DMS53 treated with DMSO at 0.1 percent for 48 hours (cell line): ENCODE data around the gene LSR.

ENCODE experiments used
- DNase-seq: peaks from one replicate; lab custom pipeline; 2025; ENCODE audit not compliant: unreplicated experiment; lab: John Stamatoyannopoulos, UW

The LSR gene

DNA sequence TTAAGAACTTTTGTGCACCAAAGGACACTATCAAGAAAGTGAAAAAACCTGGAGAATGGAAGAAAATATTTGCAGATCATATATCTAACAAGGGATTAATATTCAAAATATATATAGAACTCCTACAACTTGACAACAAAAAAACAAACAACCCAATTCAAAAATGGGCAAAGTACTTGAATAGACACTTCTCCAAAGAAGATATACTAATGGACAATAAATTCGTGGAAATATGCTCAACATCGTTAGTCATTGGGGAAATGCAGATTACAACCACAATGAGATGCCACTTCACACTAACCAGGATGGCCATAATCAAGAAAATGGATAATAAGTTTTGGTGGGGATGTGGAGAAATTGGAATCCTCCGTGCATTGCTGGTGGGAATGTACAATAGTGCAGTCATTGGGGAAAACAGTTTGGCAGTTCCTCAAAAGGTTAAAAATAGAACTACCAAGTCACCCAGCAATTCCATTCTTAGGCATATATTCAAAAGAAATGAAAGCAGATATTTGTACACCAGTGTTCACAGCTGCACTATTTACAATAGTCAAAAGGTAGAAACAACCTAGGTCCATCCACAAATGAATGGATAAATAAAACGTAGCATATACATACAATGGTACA is 2.2 kb upstream of the LSR start:
- no peak for DNase-seq

DNA sequence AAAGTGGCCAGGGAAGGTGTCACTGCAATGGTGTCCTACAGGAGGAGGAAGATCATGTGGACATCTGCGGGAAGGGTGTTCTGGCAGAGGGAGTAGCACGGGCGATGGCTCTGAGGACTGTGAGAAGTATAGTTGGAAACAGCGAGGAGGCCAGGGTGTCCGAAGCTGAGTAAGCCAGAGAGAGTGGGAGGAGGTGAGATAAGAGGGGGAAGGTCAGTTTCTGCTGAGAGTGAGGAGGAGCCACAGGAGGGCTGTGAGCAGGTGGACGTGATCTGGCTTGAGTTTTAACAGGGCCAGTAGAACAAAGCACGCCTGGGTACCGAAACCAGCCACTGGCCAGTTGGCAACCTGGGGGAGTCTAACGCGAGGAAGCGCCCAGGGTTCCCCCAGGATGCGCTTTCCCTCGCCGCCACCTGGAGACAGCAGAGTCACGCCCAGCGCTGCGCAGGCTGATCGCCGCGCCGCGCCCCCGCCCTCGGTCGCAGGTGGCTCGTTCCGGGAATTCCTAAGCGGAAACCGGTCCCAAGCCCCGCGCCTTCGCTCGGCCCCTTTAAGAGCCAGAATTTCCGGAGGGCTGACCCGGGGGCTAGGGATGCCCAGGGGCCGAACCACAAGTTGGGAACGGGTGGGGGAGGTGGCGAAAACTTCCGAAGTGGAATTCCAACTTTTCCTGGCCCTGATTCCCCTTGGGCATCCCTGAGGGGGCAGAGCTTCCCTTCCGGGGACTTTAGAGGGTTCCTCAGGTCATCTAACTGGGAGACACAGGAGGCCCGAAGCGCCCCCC is 1.1 kb upstream of the LSR start:
- DNase-seq: peak; percentile 99

- DNase-seq: peak; percentile 43
These were observed 495 bp downstream of the LSR start for GRCh38 chr19:35249146-35249847.

DNA sequence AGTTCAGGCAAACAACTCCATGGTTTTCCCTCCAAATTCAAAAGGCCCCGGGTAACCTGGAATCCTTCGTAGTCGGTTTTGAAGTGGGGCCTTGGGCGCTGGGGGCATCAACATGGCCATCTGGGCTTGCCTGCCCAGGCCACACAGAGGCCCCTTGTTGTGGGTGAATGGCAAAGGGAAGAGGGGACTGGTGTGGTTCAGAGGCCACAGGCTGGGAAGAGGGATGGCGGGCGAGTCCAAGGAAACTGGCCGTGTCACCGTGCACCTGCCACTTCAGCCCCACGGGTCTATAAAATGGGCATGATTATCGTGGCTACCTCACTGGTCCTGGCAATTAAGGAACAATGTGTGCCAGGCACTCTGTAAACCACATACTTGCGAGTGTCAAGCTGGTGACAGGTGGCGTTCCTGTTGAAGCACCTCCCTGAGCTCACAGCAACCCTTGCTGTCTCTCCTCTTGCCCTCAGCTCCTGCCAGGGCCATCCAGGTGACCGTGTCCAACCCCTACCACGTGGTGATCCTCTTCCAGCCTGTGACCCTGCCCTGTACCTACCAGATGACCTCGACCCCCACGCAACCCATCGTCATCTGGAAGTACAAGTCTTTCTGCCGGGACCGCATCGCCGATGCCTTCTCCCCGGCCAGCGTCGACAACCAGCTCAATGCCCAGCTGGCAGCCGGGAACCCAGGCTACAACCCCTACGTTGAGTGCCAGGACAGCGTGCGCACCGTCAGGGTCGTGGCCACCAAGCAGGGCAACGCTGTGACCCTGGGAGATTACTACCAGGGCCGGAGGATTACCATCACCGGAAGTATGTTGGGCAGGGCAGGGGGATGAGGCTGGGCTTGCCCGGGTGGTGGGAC is 1.3 kb downstream of the LSR start:
- DNase-seq: no peak

DNA sequence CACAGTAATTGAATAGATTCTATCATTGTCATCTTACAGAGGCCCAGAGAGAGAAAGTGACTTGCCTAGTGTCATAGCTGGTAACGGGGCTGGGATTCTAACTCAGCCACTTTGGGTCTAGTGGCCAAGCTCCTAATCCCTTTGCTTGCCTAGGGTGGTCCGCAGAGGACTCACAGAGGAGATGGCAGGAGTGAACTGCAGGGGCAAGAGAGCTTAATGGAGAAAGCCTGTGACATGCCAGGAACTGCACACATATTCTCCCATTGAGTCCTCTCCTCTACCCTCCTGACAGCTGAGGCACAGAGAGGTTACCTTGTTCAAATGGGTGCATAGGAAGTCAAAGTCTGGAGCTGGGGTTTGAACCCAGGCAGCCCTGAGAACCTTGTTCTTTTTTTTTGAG is 2.7 kb downstream of the LSR start:
- DNase-seq: no peak

- DNase-seq: no peak
These were observed 4.8 kb downstream of the LSR start for GRCh38 chr19:35253316-35254286.

- DNase-seq: no peak
These were observed 5.8 kb downstream of the LSR start for GRCh38 chr19:35254341-35255297.

DNA sequence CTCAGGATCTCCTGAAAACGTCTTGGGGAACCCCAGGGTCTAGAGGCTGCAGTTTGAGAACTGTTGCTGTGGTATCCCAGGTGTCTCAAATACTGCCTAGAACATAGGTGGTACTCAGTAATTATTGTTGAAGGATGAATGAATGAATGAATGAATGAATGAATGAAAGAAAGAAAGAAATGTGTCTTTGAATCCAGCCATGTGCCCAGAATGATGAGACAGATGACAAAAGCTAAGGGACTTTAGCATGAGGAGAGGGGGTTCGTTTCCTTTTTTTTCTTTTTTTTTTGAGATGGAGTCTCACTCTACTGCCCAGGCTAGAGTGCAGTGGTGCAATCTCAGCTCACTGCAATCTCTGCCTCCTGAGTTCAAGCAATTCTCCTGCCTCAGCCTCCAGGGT is 7.8 kb downstream of the LSR start:
- DNase-seq: no peak

DNA sequence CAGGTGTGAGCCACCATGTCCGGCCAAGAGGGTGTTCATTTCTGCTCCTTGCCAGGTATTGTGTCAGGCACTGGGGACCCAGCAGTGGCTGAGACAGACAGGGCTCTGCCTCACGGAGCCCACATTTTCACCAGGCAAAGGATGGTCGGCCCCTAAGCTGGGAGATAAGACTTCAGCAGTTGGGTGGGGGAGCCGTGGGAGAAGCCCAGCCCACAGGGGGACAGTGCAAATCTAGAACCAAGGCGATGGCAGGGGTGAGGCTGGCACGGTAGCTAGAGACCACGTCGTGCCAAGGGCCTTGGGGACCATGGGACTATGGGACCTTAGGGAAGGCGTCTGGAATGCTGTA is 8.3 kb downstream of the LSR start:
- no peak for DNase-seq

DNA sequence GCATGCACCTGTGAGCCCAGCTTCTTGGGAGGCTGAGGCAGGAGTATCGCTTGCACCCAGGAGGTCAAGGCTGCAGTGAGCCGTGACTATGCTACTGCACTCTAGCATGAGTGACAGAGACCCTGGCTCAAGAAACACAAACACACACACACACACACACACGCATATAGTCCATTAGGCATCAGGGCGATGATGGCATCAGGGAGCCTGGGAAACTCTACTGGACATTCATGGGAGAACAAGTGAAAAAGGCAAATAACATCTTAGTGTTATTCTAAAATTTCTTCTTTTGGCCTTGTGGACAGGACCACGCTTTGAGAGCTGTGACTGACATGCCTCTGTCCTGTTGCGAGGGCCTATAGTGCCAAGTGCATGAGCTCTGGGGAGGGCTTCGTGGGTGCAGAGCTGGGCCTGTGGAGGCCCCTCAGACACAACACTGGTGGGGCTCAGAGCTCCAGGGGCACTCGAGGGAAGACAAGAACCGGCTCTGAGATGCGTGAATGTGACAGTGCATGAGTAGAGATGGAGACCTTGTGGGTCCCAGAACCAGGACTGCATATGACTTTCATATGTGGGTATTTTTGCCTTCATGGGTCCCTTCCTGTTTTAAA is 12.0 kb downstream of the LSR start:
- no peak for DNase-seq

DNA sequence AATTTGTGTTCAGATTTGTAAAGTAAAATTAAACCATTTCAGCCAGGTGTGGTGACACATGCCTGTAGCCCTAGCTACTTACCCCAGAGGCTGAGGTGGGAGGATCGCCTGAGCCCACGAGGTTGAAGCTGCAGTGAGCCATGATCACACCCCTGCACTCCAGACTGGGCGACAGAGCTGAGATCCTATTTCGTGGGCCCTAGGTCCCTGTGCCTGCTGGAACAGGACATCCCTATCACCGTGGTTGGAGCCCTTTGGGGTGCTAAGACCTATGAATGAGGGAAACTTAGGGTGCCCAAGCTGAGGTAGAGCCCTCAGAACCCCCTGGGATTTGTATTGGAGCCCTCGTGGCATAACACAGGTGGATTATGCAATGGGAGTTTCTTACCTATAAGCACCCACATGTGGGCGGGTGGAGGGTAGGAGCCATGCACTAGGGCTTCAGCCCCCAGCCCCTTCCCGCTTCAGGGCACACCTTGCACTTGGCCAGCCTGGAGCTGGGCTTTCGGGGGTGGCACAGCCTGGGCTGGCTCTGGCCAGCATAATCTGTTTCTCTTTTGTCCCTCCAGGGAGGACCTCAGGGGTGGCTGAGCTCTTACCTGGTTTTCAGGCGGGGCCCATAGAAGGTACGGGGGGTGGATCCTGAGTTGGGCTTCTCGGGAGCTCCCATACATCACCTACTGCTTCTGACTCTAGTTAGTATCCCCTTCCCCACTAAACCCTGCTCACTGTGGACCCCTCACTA is 12.7 kb downstream of the LSR start:
- no peak for DNase-seq

- no peak for DNase-seq
These were observed 13.4 kb downstream of the LSR start for GRCh38 chr19:35262101-35262761.

DNA sequence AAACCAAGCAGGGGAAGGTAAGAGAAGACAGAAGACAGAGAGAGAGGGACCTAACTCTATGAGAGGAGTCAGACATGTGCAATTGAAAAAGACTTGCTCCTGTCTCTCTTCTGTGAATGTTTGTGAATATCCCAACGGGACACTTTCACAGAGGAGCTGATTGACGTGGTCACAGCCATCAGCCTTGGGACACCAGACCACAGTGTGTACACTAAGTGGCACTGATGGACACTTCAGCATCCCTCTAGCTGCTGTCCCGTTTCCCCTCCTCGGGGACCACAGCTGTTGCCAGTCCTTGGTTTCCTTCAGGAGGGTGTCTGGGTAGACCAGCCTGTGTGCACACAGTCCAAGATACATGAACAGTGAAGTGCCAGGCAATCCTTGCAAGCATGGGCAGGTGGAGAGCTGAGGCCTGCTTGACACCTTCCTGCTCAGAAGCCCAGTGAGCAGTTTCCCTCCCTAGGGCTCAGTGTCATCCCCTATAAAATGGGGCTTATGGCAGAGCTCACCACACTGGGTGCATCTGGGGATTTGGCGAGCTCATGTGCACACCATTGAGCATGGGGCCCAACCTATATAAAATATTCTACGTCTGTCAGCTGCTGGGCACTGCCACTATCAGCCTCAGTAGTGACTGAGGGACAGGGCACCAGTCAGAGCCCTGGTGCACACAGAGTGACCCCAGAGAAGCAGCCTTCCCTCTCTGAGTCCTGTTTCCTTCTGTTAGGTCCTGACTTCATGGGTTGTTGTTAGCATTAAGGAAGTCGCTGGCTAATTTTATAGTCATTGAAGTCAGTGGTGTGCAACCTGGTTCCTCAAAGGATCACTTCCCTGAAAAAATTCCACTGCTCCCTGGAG is 15.7 kb downstream of the LSR start:
- no peak for DNase-seq

DNA sequence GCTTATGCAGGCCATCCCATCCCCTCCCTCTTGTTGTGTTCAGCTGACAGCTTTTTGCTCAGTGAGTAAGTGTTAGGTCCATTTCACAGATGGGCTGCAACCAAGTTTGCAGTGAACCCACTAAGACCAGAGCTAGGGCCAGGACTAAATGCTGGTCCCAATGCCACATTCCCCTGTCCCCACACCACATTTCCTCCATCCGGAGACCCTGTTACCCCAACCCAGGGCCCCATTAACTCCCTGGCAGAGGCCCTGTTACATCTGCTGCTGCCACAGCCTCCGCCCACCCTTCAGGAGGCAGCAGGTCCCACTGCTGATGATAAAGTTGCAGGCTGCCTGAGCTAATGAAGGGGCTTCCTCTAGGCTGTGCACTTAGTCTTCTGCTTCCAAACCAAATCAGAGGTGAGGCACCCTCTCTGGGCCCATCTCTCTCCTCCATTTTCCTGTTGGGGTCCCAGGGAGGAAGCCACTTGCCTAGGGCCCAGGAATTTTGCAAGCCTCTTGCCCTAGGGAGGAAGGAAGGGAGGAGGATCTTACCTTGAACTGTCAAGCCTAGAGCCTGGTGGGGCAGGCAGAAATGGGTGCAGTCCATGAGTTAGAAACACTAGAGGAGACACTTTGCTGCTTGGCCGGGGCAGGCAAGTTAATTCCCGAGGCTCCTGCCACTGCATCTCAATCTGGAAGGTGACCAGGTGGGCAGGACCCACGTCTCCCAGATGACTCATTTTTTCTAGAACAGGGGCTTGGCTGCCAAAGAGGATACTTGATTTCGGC is 16.5 kb downstream of the LSR start:
- DNase-seq: no peak

DNA sequence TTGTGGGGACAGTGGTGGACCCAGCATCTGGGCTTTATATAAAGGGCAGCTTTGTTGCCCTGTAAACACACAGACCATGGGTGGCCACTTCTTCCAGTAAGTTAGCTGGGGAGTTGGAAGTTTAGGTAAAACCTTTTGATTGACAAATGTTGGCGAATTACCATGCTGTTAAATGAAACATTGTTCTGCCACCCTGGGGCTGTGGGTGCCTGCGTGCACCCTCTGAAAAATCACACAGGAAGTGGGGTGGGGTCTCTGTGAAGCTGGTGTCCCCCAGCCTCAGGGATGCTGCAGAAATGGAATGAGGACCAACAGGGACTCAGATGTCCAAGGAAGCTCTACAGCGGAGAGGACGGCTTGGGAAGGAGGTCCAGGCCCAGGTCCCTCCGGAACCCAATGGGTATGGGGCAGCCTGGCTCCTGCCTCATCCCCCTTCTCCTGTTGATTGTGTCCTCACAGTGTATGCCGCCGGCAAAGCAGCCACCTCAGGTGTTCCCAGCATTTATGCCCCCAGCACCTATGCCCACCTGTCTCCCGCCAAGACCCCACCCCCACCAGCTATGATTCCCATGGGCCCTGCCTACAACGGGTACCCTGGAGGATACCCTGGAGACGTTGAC is 17.2 kb downstream of the LSR start:
- no peak for DNase-seq
